ENCODE results near the gene MACF1. TPM values are rescaled to one million over a fixed set of nuclear protein-coding genes. Genes with fewer than 3 reads are reported as not detected.

Gene MACF1, protein sequence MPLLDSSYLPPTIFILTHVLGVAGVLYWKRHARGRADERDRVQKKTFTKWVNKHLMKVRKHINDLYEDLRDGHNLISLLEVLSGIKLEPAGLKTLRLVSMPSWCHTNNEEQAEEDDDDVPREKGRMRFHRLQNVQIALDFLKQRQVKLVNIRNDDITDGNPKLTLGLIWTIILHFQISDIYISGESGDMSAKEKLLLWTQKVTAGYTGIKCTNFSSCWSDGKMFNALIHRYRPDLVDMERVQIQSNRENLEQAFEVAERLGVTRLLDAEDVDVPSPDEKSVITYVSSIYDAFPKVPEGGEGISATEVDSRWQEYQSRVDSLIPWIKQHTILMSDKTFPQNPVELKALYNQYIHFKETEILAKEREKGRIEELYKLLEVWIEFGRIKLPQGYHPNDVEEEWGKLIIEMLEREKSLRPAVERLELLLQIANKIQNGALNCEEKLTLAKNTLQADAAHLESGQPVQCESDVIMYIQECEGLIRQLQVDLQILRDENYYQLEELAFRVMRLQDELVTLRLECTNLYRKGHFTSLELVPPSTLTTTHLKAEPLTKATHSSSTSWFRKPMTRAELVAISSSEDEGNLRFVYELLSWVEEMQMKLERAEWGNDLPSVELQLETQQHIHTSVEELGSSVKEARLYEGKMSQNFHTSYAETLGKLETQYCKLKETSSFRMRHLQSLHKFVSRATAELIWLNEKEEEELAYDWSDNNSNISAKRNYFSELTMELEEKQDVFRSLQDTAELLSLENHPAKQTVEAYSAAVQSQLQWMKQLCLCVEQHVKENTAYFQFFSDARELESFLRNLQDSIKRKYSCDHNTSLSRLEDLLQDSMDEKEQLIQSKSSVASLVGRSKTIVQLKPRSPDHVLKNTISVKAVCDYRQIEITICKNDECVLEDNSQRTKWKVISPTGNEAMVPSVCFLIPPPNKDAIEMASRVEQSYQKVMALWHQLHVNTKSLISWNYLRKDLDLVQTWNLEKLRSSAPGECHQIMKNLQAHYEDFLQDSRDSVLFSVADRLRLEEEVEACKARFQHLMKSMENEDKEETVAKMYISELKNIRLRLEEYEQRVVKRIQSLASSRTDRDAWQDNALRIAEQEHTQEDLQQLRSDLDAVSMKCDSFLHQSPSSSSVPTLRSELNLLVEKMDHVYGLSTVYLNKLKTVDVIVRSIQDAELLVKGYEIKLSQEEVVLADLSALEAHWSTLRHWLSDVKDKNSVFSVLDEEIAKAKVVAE (N-terminal part only)
- total RNA-seq, result 237 and 311 TPM in 2 replicates

GRCh38 chr1:39204441-39205081 lies at the start of gene MACF1:
Gene MACF1, plus strand, starts transcription at chr1:39204695. Its CDS starts 328 bp downstream, at chr1:39205023.

GRCh38 chr1:39491146-39491921 lies 286.8 kb downstream of the MACF1 start, which contains the start of gene BMP8A:
Gene BMP8A, plus strand, starts transcription at chr1:39491636. Its CDS starts 356 bp downstream, at chr1:39491992.

Other genes starting within 250 kb of the MACF1 start
- 25.6 and 52.6 TPM in 2 replicates for gene AKIRIN1, start 213.4 kb upstream of the MACF1 start, total RNA-seq
- 293 and 570 TPM in 2 replicates for gene NDUFS5, start 178.3 kb upstream of the MACF1 start, total RNA-seq

Data from smooth muscle cell of trachea (primary cell).